AG04450 (cell line): Measurements from ENCODE around the gene PI4KA. TPM values are rescaled to one million over a fixed set of nuclear protein-coding genes. Genes with fewer than 3 reads are reported as not detected.
"Not testable (repeated sequence)": the region's sequence is repeated elsewhere in the genome, so short reads cannot be mapped to it uniquely, and the experiment has no call there.

Experiments
- CTCF ChIA-PET: fragments of 300-600, 350-600 bp; formaldehyde crosslinking; extraction: SDS; loops from one replicate; lab custom pipeline; 2022; ENCODE audit warnings: antibody characterized with exemption, inconsistent platforms; lab: Charles Lee
- POLR2A ChIA-PET: fragments of 350-600 bp; formaldehyde crosslinking; extraction: SDS; loops from one replicate; lab custom pipeline; 2021; ENCODE audit warnings: antibody characterized with exemption, inconsistent platforms; lab: Yijun Ruan, JAX
- DNase-seq: peaks from one replicate; pipeline ENCODE4 v3.0.0-alpha.2; 2011; ENCODE audit warnings: low read depth, low spot score
- H3K27ac ChIP-seq: one replicate; pipeline ENCODE4 v1.5.1; 2012; ENCODE audit warnings: low read depth, low read length, control low read depth
- H3K27me3 ChIP-seq: one replicate; pipeline ENCODE4 v1.6.0; 2012; ENCODE audit warnings: low read length; ENCODE audit not compliant: control insufficient read depth, insufficient read depth
- H3K4me3 ChIP-seq: 2 replicates; pipeline ENCODE4 v1.5.1; 2011; ENCODE audit warnings: mild to moderate bottlenecking, low read depth, low read length, control low read depth
- H3K9me3 ChIP-seq: 2 replicates; pipeline ENCODE4 v1.5.1; 2012; ENCODE audit warnings: low read length; ENCODE audit not compliant: control insufficient read depth, insufficient read depth
- CTCF ChIP-seq: IDR thresholded peaks from 2 replicates; pipeline ENCODE4 v1.5.1; 2011; ENCODE audit warnings: low read depth, low read length, control low read depth, inconsistent platforms
- polyA plus RNA-seq: library from polyadenylated mRNA; depleted of rRNA; stranded (reverse); fragments of >200 nt; gene quantifications from 2 replicates; pipeline ENCODE4 v1.2.3, GENCODE V29; 2011

The PI4KA gene
- polyA plus RNA-seq, 1 experiment = 27.5 TPM

GRCh38 chr22:20673295-20674195 lies 185.1 kb downstream of the PI4KA start:
- Histone ChIP-seq H3K4me3 (no peak overlapping the region), H3K9me3 (no peaks in the 10 kb centered on the region), H3K27ac (no peak overlapping the region), H3K27me3 (peaks cover 38% of the 10 kb centered on the region)
- no peak for DNase-seq
- CTCF ChIA-PET = no interaction called here
- POLR2A ChIA-PET = no interaction called here
- no peak for TF ChIP-seq CTCF

- CTCF ChIA-PET = no interaction called here
- POLR2A ChIA-PET = no interaction called here
- no peak for DNase-seq
- H3K27ac ChIP-seq = no peak overlapping the region
- H3K27me3 ChIP-seq = peaks cover 38% of the 10 kb centered on the region
- no peak overlapping the region for H3K4me3 ChIP-seq
- no peak for TF ChIP-seq CTCF
- H3K9me3 ChIP-seq = no peaks in the 10 kb centered on the region; the same call in 1 of the 2 replicates
Measured at GRCh38 chr22:20672732-20673131, 185.9 kb downstream of the PI4KA start.

GRCh38 chr22:20672082-20672424 lies 186.6 kb downstream of the PI4KA start:
- Histone ChIP-seq H3K27me3 (peaks cover 38% of the 10 kb centered on the region), H3K4me3 (no peak overlapping the region), H3K9me3 (no peaks in the 10 kb centered on the region; the same call in 1 of the 2 replicates), H3K27ac (no peak overlapping the region)
- POLR2A ChIA-PET = no interaction called here
- no peak for DNase-seq
- CTCF ChIA-PET = no interaction called here
- no peak for TF ChIP-seq CTCF

GRCh38 chr22:20671409-20672081 lies 187.1 kb downstream of the PI4KA start:
- Histone ChIP-seq H3K4me3 (no peak overlapping the region), H3K27me3 (peaks cover 33% of the 10 kb centered on the region), H3K27ac (no peak overlapping the region), H3K9me3 (no peaks in the 10 kb centered on the region; the same call in 1 of the 2 replicates)
- TF ChIP-seq CTCF = no peak
- ChIA-PET POLR2A (no interaction called here), CTCF (no interaction called here)
- DNase-seq = no peak

- peaks cover 28% of the 10 kb centered on the region for H3K27me3 ChIP-seq
- CTCF ChIA-PET, DNase-seq, H3K9me3 ChIP-seq, H3K27ac ChIP-seq, POLR2A ChIA-PET, H3K4me3 ChIP-seq: not testable (repeated sequence)
Measured at GRCh38 chr22:20670457-20671261, 188.0 kb downstream of the PI4KA start.

GRCh38 chr22:20669884-20670283 lies 188.7 kb downstream of the PI4KA start:
- CTCF ChIA-PET, H3K4me3 ChIP-seq, POLR2A ChIA-PET, H3K27ac ChIP-seq, DNase-seq, H3K9me3 ChIP-seq: not testable (repeated sequence)
- H3K27me3 ChIP-seq = peaks cover 22% of the 10 kb centered on the region

- POLR2A ChIA-PET, DNase-seq, CTCF ChIA-PET, H3K27ac ChIP-seq, H3K9me3 ChIP-seq, H3K4me3 ChIP-seq: not testable (repeated sequence)
- peaks cover 22% of the 10 kb centered on the region for H3K27me3 ChIP-seq
Measured at GRCh38 chr22:20669471-20669870, 189.1 kb downstream of the PI4KA start.
